Measurements from ENCODE around the gene SH3PXD2A.

Gene SH3PXD2A

GRCh38 chr10:103849880-103850571 lies 5.3 kb downstream of the SH3PXD2A start:
- DNase-seq = peak; percentile 76 to 89 (median 88)

- DNase-seq = no peak
These were observed 6.0 kb downstream of the SH3PXD2A start for GRCh38 chr10:103849212-103849877.

GRCh38 chr10:103847909-103848468 lies 7.4 kb downstream of the SH3PXD2A start:
- no peak for DNase-seq

GRCh38 chr10:103847346-103847745 lies 8.0 kb downstream of the SH3PXD2A start:
- DNase-seq = no peak

- DNase-seq = peak; percentile 50 to 65 (median 53)
These were observed 9.4 kb downstream of the SH3PXD2A start for GRCh38 chr10:103845972-103846371.

- peak; percentile 70 to 83 (median 74) for DNase-seq
These were observed 10.0 kb downstream of the SH3PXD2A start for GRCh38 chr10:103845346-103845745.

GRCh38 chr10:103843854-103844570 lies 11.4 kb downstream of the SH3PXD2A start:
- DNase-seq = no peak

GRCh38 chr10:103843045-103843444 lies 12.3 kb downstream of the SH3PXD2A start:
- DNase-seq = no peak

GRCh38 chr10:103842605-103843004 lies 12.8 kb downstream of the SH3PXD2A start:
- DNase-seq = no peak

GRCh38 chr10:103841519-103841918 lies 13.9 kb downstream of the SH3PXD2A start:
- no peak for DNase-seq

- no peak for DNase-seq
These were observed 14.7 kb downstream of the SH3PXD2A start for GRCh38 chr10:103840740-103841070.

GRCh38 chr10:103839872-103840739 lies 15.3 kb downstream of the SH3PXD2A start:
- no peak for DNase-seq

- DNase-seq = no peak
These were observed 15.9 kb downstream of the SH3PXD2A start for GRCh38 chr10:103839519-103839871.

GRCh38 chr10:103838862-103839518 lies 16.4 kb downstream of the SH3PXD2A start:
- no peak for DNase-seq

GRCh38 chr10:103838070-103838395 lies 17.3 kb downstream of the SH3PXD2A start:
- DNase-seq = no peak

GRCh38 chr10:103837370-103838069 lies 17.9 kb downstream of the SH3PXD2A start:
- no peak for DNase-seq

- no peak for DNase-seq
These were observed 18.5 kb downstream of the SH3PXD2A start for GRCh38 chr10:103836861-103837260.

- no peak for DNase-seq
These were observed 19.1 kb downstream of the SH3PXD2A start for GRCh38 chr10:103836273-103836672.

- no peak for DNase-seq
These were observed 20.0 kb downstream of the SH3PXD2A start for GRCh38 chr10:103835096-103836050.

- DNase-seq = no peak
These were observed 20.8 kb downstream of the SH3PXD2A start for GRCh38 chr10:103834436-103835095.
